H9 (cell line): Measurements from ENCODE around the gene FTO. TPM values are rescaled to one million over a fixed set of nuclear protein-coding genes. Genes with fewer than 3 reads are reported as not detected.

Source experiments
- DNase-seq: peaks from one replicate; pipeline ENCODE4 v3.0.0-alpha.2; 2017
- H2AFZ ChIP-seq: one replicate; pipeline ENCODE4 v1.6.1; 2013; ENCODE audit warnings: mild to moderate bottlenecking, low read length, control low read depth, moderate library complexity
- H2AK5ac ChIP-seq: 2 replicates; pipeline ENCODE4 v1.6.1; 2013; ENCODE audit warnings: low read length, control low read depth, mixed read lengths; ENCODE audit not compliant: insufficient read length
- H2BK120ac ChIP-seq: one replicate; pipeline ENCODE4 v1.6.1; 2013; ENCODE audit warnings: low read depth, mild to moderate bottlenecking, low read length, control low read depth, inconsistent platforms; ENCODE audit not compliant: poor library complexity, severe bottlenecking
- H2BK12ac ChIP-seq: 2 replicates; pipeline ENCODE4 v1.6.1; 2013; ENCODE audit warnings: low read length, control low read depth, mixed read lengths, low read depth; ENCODE audit not compliant: insufficient read length
- H2BK15ac ChIP-seq: 2 replicates; pipeline ENCODE4 v1.6.1; 2013; ENCODE audit warnings: low read depth, low read length, control low read depth
- H2BK20ac ChIP-seq: one replicate; pipeline ENCODE4 v1.6.1; 2013; ENCODE audit warnings: low read depth, mild to moderate bottlenecking, low read length, control low read depth, inconsistent platforms; ENCODE audit not compliant: poor library complexity, severe bottlenecking
- H2BK5ac ChIP-seq: 2 replicates; pipeline ENCODE4 v1.6.1; 2013; ENCODE audit warnings: low read length, control low read depth, mixed read lengths; ENCODE audit not compliant: insufficient read length
- H3K14ac ChIP-seq: 2 replicates; pipeline ENCODE4 v1.6.1; 2013; ENCODE audit warnings: low read length, control low read depth; ENCODE audit not compliant: insufficient read depth
- H3K18ac ChIP-seq: 2 replicates; pipeline ENCODE4 v1.6.1; 2013; ENCODE audit warnings: low read depth, mild to moderate bottlenecking, mixed read lengths, low read length, control low read depth; ENCODE audit not compliant: insufficient read length
- H3K23ac ChIP-seq: 2 replicates; pipeline ENCODE4 v1.6.1; 2013; ENCODE audit warnings: low read length, control low read depth, mixed read lengths, low read depth; ENCODE audit not compliant: insufficient read length
- H3K23me2 ChIP-seq: 2 replicates; pipeline ENCODE4 v1.6.1; 2013; ENCODE audit warnings: low read depth, mild to moderate bottlenecking, mixed read lengths, low read length, control low read depth; ENCODE audit not compliant: insufficient read length, poor library complexity, severe bottlenecking
- H3K27ac ChIP-seq: 2 replicates; pipeline ENCODE4 v1.5.1; 2013; ENCODE audit warnings: low read length, control low read depth, mixed read lengths, low read depth; ENCODE audit not compliant: insufficient read length
- H3K27me3 ChIP-seq: 2 replicates; pipeline ENCODE4 v1.6.1; 2013; ENCODE audit warnings: low read length, control low read depth, inconsistent platforms; ENCODE audit not compliant: insufficient read depth
- H3K4ac ChIP-seq: 2 replicates; pipeline ENCODE4 v1.6.1; 2013; ENCODE audit warnings: low read depth, mild to moderate bottlenecking, control low read depth, inconsistent platforms, low read length, moderate library complexity
- H3K4me1 ChIP-seq: 2 replicates; pipeline ENCODE4 v1.6.1; 2013; ENCODE audit warnings: low read length, control low read depth, inconsistent platforms; ENCODE audit not compliant: insufficient read depth
- H3K4me2 ChIP-seq: 2 replicates; pipeline ENCODE4 v1.6.1; 2013; ENCODE audit warnings: low read length, control low read depth, mixed read lengths; ENCODE audit not compliant: insufficient read length, insufficient read depth
- H3K56ac ChIP-seq: 2 replicates; pipeline ENCODE4 v1.6.1; 2013; ENCODE audit warnings: low read depth, mild to moderate bottlenecking, mixed read lengths, low read length, control low read depth; ENCODE audit not compliant: insufficient read length
- H3K79me1 ChIP-seq: 2 replicates; pipeline ENCODE4 v1.6.1; 2013; ENCODE audit warnings: low read depth, mild to moderate bottlenecking, moderate library complexity, low read length, control low read depth, inconsistent platforms; ENCODE audit not compliant: insufficient read depth, poor library complexity, severe bottlenecking
- H3K79me2 ChIP-seq: 2 replicates; pipeline ENCODE4 v1.6.1; 2013; ENCODE audit warnings: low read length, control low read depth, inconsistent platforms; ENCODE audit not compliant: insufficient read depth
- H3K9ac ChIP-seq: 2 replicates; pipeline ENCODE4 v1.6.1; 2013; ENCODE audit warnings: low read length, control low read depth, mixed read lengths; ENCODE audit not compliant: insufficient read length; ENCODE audit errors: extremely low read depth
- H3K9me3 ChIP-seq: one replicate; pipeline ENCODE4 v1.6.1; 2013; ENCODE audit warnings: low read depth, low read length, inconsistent platforms; ENCODE audit not compliant: control insufficient read depth
- H3T11ph ChIP-seq: one replicate; pipeline ENCODE4 v1.6.1; 2013; ENCODE audit warnings: mild to moderate bottlenecking, low read length, control low read depth, inconsistent platforms
- H4K20me1 ChIP-seq: one replicate; pipeline ENCODE4 v1.6.1; 2013; ENCODE audit not compliant: control insufficient read depth, insufficient read length, insufficient read depth
- H4K5ac ChIP-seq: 2 replicates; pipeline ENCODE4 v1.6.1; 2013; ENCODE audit warnings: low read depth, mild to moderate bottlenecking, mixed read lengths, low read length, control low read depth; ENCODE audit not compliant: insufficient read length
- H4K8ac ChIP-seq: replicated peaks from 2 replicates; pipeline ENCODE4 v1.6.1; 2013; ENCODE audit warnings: low read length, control low read depth, mixed read lengths, low read depth; ENCODE audit not compliant: insufficient read length
- H4K91ac ChIP-seq: 2 replicates; pipeline ENCODE4 v1.6.1; 2013; ENCODE audit warnings: low read depth, mild to moderate bottlenecking, moderate library complexity, mixed read lengths, low read length, control low read depth; ENCODE audit not compliant: insufficient read length
- H3K27ac Mint-ChIP-seq, 3 experiments: 2 replicates in 2 of 3; 3 replicates in 1 of 3; pipeline ENCODE4 v1.8.0; 2020 to 2021; ENCODE audit warnings: mixed read lengths in 3 of 3, mild to moderate bottlenecking in 1 of 3, moderate library complexity in 1 of 3
- H3K27me3 Mint-ChIP-seq: 2 replicates; pipeline ENCODE4 v1.8.0; 2021; ENCODE audit warnings: low read depth, mild to moderate bottlenecking, moderate library complexity, mixed read lengths
- H3K36me3 Mint-ChIP-seq, 3 experiments: 2 replicates in 2 of 3; 3 replicates in 1 of 3; pipeline ENCODE4 v1.8.0; 2020 to 2021; ENCODE audit warnings: low read depth in 3 of 3, mixed read lengths in 3 of 3; ENCODE audit not compliant: insufficient read depth in 1 of 3
- H3K4me1 Mint-ChIP-seq, 2 experiments: 2 replicates each; pipeline ENCODE4 v1.8.0; 2020; ENCODE audit warnings: mixed read lengths in 2 of 2
- H3K4me3 Mint-ChIP-seq, 2 experiments: 2 replicates in 1 of 2; 3 replicates in 1 of 2; pipeline ENCODE4 v1.8.0; 2020 to 2021; ENCODE audit warnings: mild to moderate bottlenecking in 2 of 2, mixed read lengths in 2 of 2, moderate library complexity in 1 of 2
- H3K9me3 Mint-ChIP-seq, 2 experiments: 2 replicates in 1 of 2; 3 replicates in 1 of 2; pipeline ENCODE4 v1.8.0; 2020; ENCODE audit warnings: mild to moderate bottlenecking in 2 of 2, mixed read lengths in 2 of 2, moderate library complexity in 1 of 2
- CTCF ChIP-seq: fragments of 200-600 bp; sonication (generic); conservative IDR thresholded peaks from 3 replicates; pipeline ENCODE4 v1.8.0; 2021; ENCODE audit warnings: antibody characterized with exemption, mild to moderate bottlenecking
- WGBS: extraction: QIAGEN DNeasy Blood & Tissue Kit; methylation state at CpG from one replicate; pipeline ENCODE4 v1.1.7; 2013; ENCODE audit warnings: missing lambda C conversion rate, low lambda C conversion rate, mixed read lengths; ENCODE audit not compliant: insufficient read length; ENCODE audit errors: extremely low coverage; 5-methylcytosine and 5-hydroxymethylcytosine counted together
- total RNA-seq: library from RNA; stranded (reverse); gene quantifications from 2 replicates; pipeline ENCODE4 v1.2.1, GENCODE V29; 2021

The FTO gene
- total RNA-seq, 1 experiment from 2014 or later = 67.9 TPM

GRCh38 chr16:53948326-53948725 is 244.4 kb downstream of the FTO start:
- H4K5ac ChIP-seq = no peak overlapping the region
- Mint-ChIP-seq H3K36me3 (no peaks in the 10 kb centered on the region), H3K4me1 (0 out of 4 replicates have a peak, but pooled peaks cover 0 to 3% of the 10 kb centered on the region in 2 experiments), H3K9me3 (no peaks in the 10 kb centered on the region), H3K27me3 (no peaks in the 10 kb centered on the region), H3K4me3 (no peak overlapping the region), H3K27ac (no peak overlapping the region)
- no peaks in the 10 kb centered on the region for H3K9me3 ChIP-seq
- no peaks in the 10 kb centered on the region; the same call in 1 of the 2 replicates for H3K79me2 ChIP-seq
- no peak overlapping the region for H2BK20ac ChIP-seq
- H4K91ac ChIP-seq = no peak overlapping the region
- no peaks in the 10 kb centered on the region for H3K4me1 ChIP-seq
- no peak overlapping the region for H3K9ac ChIP-seq
- H3K23me2 ChIP-seq = no peaks in the 10 kb centered on the region
- no peak overlapping the region for H2BK15ac ChIP-seq
- H3K4ac ChIP-seq = no peak overlapping the region
- no peaks in the 10 kb centered on the region for H3K79me1 ChIP-seq
- no peak for TF ChIP-seq CTCF
- no peak overlapping the region for H3K56ac ChIP-seq
- no peaks in the 10 kb centered on the region for H3K27me3 ChIP-seq
- no peak overlapping the region for H2AFZ ChIP-seq
- H3K18ac ChIP-seq = no peak overlapping the region
- H3K27ac ChIP-seq = no peak overlapping the region
- H2BK120ac ChIP-seq = no peak overlapping the region
- no peak overlapping the region for H3K14ac ChIP-seq
- H4K8ac ChIP-seq = no peak overlapping the region
- no peak overlapping the region for H3K4me2 ChIP-seq
- no peak overlapping the region for H2AK5ac ChIP-seq
- H3K23ac ChIP-seq = no peak overlapping the region
- no peak overlapping the region for H2BK5ac ChIP-seq
- no peak overlapping the region for H3T11ph ChIP-seq
- DNase-seq = no peak
- WGBS = no CpG with 5 or more reads among the region's 4 CpGs
- H4K20me1 ChIP-seq = no peaks in the 10 kb centered on the region
- H2BK12ac ChIP-seq = no peak overlapping the region
